Stomach (tissue), 9 donors: ENCODE measurements around the gene EIF3L. TPM values are rescaled to one million over a fixed set of nuclear protein-coding genes. Genes with fewer than 3 reads are reported as not detected.

ENCODE experiments used
- DNase-seq, 2 donors: peaks; one replicate each; pipeline versions ENCODE4 v3.0.0 to v3.0.0-alpha.2; 2013 to 2019
- H3K27ac ChIP-seq, 5 donors: fragments of 200-600 bp in 4 of 5; sonication (generic) in 4 of 5; one replicate each; pipeline ENCODE4 v1.5.1; 2013 to 2019; ENCODE audit warnings: mild to moderate bottlenecking in 1 of 5, moderate library complexity in 1 of 5
- H3K27me3 ChIP-seq, 3 donors: fragments of 200-600 bp; sonication (generic); one replicate each; pipeline ENCODE4 v1.5.1; 2017 to 2019; ENCODE audit warnings: mixed run types in 1 of 3
- H3K36me3 ChIP-seq, 4 donors: fragments of 200-600 bp; sonication (generic); 1 replicate in 3 of 4; 2 replicates in 1 of 4; pipeline ENCODE4 v1.5.1; 2016 to 2019
- H3K4me1 ChIP-seq, 4 donors: fragments of 200-600 bp; sonication (generic); one replicate each; pipeline ENCODE4 v1.5.1; 2016 to 2019
- H3K4me3 ChIP-seq, 4 donors: fragments of 200-600 bp; sonication (generic) in 3 of 4; one replicate each; pipeline ENCODE4 v1.5.1; 2016 to 2019; ENCODE audit warnings: mild to moderate bottlenecking in 1 of 4
- H3K9me3 ChIP-seq, 4 donors: fragments of 200-600 bp; sonication (generic); one replicate each; pipeline ENCODE4 v1.5.1; 2016 to 2019
- EP300 ChIP-seq: sonication (generic); formaldehyde crosslinking; IDR thresholded peaks from one replicate; pipeline ENCODE4 v1.6.1; 2017; ENCODE audit warnings: antibody characterized with exemption
- POLR2A ChIP-seq, 4 donors: fragments of 450-650 bp; IDR thresholded peaks; one replicate each; pipeline ENCODE4 v1.6.1; 2016; ENCODE audit warnings: antibody characterized with exemption in 4 of 4, control low read depth in 2 of 4, mild to moderate bottlenecking in 1 of 4, moderate library complexity in 1 of 4
- POLR2AphosphoS5 ChIP-seq, 3 donors: sonication (generic); formaldehyde crosslinking; IDR thresholded peaks; one replicate each; pipeline ENCODE4 v1.6.1; 2016; ENCODE audit warnings: antibody characterized with exemption in 3 of 3
- WGBS, 5 donors: extraction: QIAGEN DNeasy Blood & Tissue Kit in 3 of 5; methylation state at CpG; one replicate each; pipeline versions ENCODE4 v1.1.5 to v1.1.7; 2013 to 2018; 5-methylcytosine and 5-hydroxymethylcytosine counted together
- intact Hi-C: fragments of 100-400 bp; cut with DNase I; formaldehyde crosslinking; loops from one replicate; pipeline ENCODE4 v1.15.1; 2023; ENCODE audit warnings: low total_unique reads
- polyA plus RNA-seq, 3 donors: library from polyadenylated mRNA; stranded (reverse); fragments of 200-250 nt; gene quantifications; one replicate each; pipeline ENCODE4 v1.2.3, GENCODE V29; 2013
- total RNA-seq, 5 donors: library from RNA; depleted of rRNA; stranded (reverse); fragments of >200 nt; gene quantifications; one replicate each; pipeline versions ENCODE4 v1.1.0 to v1.2.3, GENCODE V29; 2014 to 2016
- TF ChIP-seq, protein P1 (sequence below), 7 experiments: fragments of 450-650 bp in 4 of 7; fragments of 200-600 bp in 3 of 7; sonication (generic) in 3 of 7; IDR thresholded peaks; one replicate each; pipeline ENCODE4 v1.5.1; 2016 to 2019; ENCODE audit warnings: antibody characterized with exemption in 7 of 7, control low read depth in 2 of 7, mild to moderate bottlenecking in 1 of 7
- donor health status: healthy with polysubstance abuse.
- donor health status: Bipolar disorder and iron deficiency.
- donor health status: healthy.

EIF3L gene
- total and polyA plus RNA-seq, 8 donors: 254 to 657 (median 381) TPM

GRCh38 chr22:37880668-37881440, 31.6 kb downstream of the EIF3L start:
- H3K4me1 ChIP-seq: peaks cover 0 to 20% (median 5%) of the 10 kb centered on the region in 4 donors
- H3K27me3 ChIP-seq: no peaks in the 10 kb centered on the region
- H3K27ac ChIP-seq: no peak overlapping the region
- intact Hi-C loops: no loop called here
- H3K9me3 ChIP-seq: no peaks in the 10 kb centered on the region
- H3K4me3 ChIP-seq: no peak overlapping the region
- peaks cover 67 to 92% (median 85%) of the 10 kb centered on the region in 4 donors for H3K36me3 ChIP-seq
- DNase-seq: no peak
- TF ChIP-seq POLR2A (IDR thresholded peaks at IDR 0.05) (no peak), POLR2AphosphoS5 (IDR thresholded peaks at IDR 0.05) (no peak)
- WGBS, 5 donors: 59 to 70% (median 62%) methylated on average over 6 of the region's 6 CpGs

- Histone ChIP-seq H3K27me3 (no peaks in the 10 kb centered on the region), H3K27ac (peak overlapping the region in 1 of 5 donors; percentile 61), H3K4me3 (no peak overlapping the region), H3K36me3 (peaks cover 53 to 92% (median 83%) of the 10 kb centered on the region in 4 donors), H3K9me3 (no peaks in the 10 kb centered on the region), H3K4me1 (peaks cover 0 to 46% (median 19%) of the 10 kb centered on the region in 4 donors)
- TF ChIP-seq POLR2A (IDR thresholded peaks at IDR 0.05): no peak
- TF ChIP-seq POLR2AphosphoS5 (IDR thresholded peaks at IDR 0.05): no peak
- TF ChIP-seq EP300: no peak
- TF ChIP-seq, protein P1, sequence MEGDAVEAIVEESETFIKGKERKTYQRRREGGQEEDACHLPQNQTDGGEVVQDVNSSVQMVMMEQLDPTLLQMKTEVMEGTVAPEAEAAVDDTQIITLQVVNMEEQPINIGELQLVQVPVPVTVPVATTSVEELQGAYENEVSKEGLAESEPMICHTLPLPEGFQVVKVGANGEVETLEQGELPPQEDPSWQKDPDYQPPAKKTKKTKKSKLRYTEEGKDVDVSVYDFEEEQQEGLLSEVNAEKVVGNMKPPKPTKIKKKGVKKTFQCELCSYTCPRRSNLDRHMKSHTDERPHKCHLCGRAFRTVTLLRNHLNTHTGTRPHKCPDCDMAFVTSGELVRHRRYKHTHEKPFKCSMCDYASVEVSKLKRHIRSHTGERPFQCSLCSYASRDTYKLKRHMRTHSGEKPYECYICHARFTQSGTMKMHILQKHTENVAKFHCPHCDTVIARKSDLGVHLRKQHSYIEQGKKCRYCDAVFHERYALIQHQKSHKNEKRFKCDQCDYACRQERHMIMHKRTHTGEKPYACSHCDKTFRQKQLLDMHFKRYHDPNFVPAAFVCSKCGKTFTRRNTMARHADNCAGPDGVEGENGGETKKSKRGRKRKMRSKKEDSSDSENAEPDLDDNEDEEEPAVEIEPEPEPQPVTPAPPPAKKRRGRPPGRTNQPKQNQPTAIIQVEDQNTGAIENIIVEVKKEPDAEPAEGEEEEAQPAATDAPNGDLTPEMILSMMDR (IDR thresholded peaks at IDR 0.05): no peak
- intact Hi-C loops: no loop called here
- peak in 1 of 2 donors; percentile 56 for DNase-seq
- 63 to 84% (median 78%) methylated on average over 6 of the region's 6 CpGs for WGBS, 5 donors
These were observed 35.2 kb downstream of the EIF3L start for GRCh38 chr22:37884420-37884819.

- no peaks in the 10 kb centered on the region for H3K9me3 ChIP-seq
- peak overlapping the region in 4 of 5 donors; percentile 35 to 82 (median 54) for H3K27ac ChIP-seq
- WGBS, 5 donors: 45 to 57% (median 53%) methylated on average over 6 of the region's 6 CpGs
- TF ChIP-seq, protein P1 (IDR thresholded peaks at IDR 0.05): peak in 5 of 7 experiments; percentile 21 to 54 (median 37)
- TF ChIP-seq POLR2A (IDR thresholded peaks at IDR 0.05): no peak
- H3K4me1 ChIP-seq: peaks cover 14 to 65% (median 31%) of the 10 kb centered on the region in 4 donors
- H3K27me3 ChIP-seq: no peaks in the 10 kb centered on the region
- H3K36me3 ChIP-seq: peaks cover 32 to 88% (median 74%) of the 10 kb centered on the region in 4 donors
- peak in 1 of 2 donors; percentile 77 for DNase-seq
- intact Hi-C loops: no loop called here
- no peak overlapping the region for H3K4me3 ChIP-seq
These were observed 38.6 kb downstream of the EIF3L start for GRCh38 chr22:37887584-37888378.

- intact Hi-C loops: no loop called here
- H3K4me1 ChIP-seq: peaks cover 55 to 76% (median 65%) of the 10 kb centered on the region in 4 donors
These were observed 42.7 kb downstream of the EIF3L start for GRCh38 chr22:37891926-37892325.

More at GRCh38 chr22:37891926-37892325, 42.7 kb downstream of the EIF3L start:
- Histone ChIP-seq H3K36me3 (peaks cover 23 to 54% (median 49%) of the 10 kb centered on the region in 4 donors), H3K27me3 (no peaks in the 10 kb centered on the region), H3K4me3 (no peak overlapping the region), H3K9me3 (no peaks in the 10 kb centered on the region), H3K27ac (peak overlapping the region; percentile 42 to 92 (median 82))
- no peak for DNase-seq
- TF ChIP-seq POLR2AphosphoS5 (IDR thresholded peaks at IDR 0.05): no peak
- TF ChIP-seq, protein P1 (IDR thresholded peaks at IDR 0.05): no peak
- no peak for TF ChIP-seq EP300
- TF ChIP-seq POLR2A (IDR thresholded peaks at IDR 0.05): no peak
- WGBS, 5 donors: 73 to 83% (median 76%) methylated on average over 3 of the region's 3 CpGs
